NCI-H345 (cell line): ENCODE results near the gene RXRA.

Source experiments
- DNase-seq: peaks from one replicate; lab custom pipeline; 2025; lab: John Stamatoyannopoulos, UW

RXRA gene

DNA sequence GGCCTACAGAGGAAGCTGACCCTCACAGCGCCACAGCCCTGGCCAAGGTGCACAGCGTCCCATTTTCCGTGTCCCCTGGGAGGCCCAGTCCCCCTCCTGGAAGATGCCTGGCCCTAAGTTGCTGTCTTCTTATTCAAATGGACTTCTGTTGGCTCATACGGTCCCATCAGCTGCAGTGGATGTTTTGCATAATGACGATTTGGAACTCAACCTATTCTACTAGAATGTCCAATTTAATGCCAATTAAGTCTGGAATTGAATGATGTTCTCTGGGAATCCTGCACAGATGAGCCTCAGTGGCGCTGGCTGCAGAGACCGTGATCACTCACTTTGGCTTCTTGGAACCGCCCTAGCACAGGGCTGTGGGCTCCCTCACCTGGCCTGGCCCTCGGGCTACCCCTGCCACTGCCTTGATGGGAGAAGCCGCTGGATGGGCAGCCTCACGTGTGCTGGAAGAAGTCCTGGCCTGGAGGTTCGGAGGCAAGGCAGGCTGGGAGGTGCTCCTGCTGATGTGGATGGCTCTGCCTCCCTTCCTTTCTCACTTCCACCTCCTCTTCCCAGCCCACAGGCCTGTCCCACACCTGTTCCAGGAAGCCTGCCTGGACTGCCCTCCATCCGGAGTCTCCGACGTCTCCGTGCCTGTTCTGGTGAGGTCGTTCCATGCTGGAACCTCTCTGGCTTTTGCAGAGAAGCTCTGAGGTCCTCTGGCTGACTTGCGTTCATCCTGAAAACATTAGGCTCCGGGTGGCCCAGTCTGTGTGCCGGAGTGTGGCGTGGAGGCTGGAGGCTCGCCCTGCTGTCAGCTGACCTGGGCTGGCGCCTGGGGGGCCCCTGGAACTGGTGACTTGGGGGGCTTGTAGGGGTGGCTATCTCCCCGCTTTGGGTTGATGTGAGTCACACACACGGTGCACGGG is 147.1 kb downstream of the RXRA start:
- DNase-seq, result no peak

DNA sequence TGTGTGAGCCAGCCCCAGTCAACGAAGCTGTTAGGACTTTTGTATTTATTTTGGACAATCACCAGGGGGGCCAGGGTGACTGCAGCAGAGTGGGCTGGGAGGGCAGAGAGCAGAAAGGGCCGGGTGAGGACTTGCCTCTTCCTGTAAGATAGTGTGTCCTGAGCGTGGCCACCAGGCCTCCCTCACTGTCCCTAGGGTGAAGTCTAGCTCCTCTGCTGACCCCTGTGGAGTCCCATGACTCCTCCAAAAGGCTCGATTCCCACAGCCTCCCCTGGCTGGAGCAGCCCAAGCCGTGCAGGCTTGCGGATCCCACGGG is 147.8 kb downstream of the RXRA start:
- no peak for DNase-seq

DNA sequence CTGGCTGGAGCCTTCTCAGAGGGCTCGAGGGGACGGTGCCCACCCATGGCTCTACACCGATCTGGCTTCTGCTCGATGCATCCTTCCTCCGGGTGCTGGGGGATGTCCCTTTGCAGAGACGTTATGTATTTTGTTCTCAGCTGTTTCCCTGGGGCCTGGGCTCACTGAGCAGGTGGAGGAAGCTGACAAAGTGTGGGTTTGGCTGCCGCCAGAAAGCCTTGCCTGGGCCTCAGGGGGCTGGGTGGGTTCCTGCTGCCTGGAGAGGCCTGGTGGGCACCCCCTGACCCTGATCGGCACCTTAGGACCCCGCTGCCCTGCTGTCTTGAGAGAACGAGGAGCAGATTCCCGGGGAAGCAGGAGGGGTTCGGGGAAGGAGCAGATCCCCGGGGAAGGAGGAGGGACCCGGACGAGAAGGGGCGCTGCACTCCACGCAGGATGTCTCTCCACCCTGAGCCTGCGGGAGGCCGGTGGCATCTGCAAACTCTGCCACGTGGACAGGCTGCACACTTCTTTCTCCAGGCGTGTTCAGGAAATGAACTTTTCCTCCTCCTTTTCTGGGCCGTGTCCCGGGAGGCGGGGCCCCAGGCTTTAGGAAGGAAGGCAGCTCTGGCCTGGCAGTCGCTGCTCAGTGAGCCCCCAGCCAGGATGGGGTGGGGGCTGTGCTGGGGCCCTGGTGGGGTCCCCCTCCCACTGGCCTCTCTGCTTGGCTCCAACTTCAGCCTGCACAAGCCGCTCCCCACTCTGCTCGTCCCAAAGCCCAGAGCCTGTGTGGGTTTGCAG is 148.9 kb downstream of the RXRA start:
- no peak for DNase-seq

- no peak for DNase-seq
Observed at GRCh38 chr9:134476272-134476941, 150.2 kb downstream of the RXRA start.

DNA sequence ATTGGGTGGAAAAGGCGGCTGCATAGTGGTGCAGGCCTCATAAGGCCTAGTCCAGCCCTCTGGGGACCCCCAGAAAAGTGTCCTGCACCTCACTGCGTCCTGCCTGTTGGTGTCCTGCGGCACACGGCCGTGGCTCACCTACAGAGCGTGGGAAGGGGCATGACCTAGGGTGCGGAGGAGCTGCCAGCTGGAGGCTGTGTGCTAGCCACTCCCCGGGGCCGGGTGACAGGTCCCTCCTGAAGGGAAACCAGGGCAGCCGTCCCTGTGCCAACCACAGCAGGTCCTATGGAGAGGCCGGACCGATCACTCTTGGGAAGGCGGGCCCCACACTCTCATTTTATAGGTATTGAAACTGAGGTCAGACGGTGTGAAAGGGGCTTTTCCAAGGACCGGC is 150.7 kb downstream of the RXRA start:
- DNase-seq, result no peak

DNA sequence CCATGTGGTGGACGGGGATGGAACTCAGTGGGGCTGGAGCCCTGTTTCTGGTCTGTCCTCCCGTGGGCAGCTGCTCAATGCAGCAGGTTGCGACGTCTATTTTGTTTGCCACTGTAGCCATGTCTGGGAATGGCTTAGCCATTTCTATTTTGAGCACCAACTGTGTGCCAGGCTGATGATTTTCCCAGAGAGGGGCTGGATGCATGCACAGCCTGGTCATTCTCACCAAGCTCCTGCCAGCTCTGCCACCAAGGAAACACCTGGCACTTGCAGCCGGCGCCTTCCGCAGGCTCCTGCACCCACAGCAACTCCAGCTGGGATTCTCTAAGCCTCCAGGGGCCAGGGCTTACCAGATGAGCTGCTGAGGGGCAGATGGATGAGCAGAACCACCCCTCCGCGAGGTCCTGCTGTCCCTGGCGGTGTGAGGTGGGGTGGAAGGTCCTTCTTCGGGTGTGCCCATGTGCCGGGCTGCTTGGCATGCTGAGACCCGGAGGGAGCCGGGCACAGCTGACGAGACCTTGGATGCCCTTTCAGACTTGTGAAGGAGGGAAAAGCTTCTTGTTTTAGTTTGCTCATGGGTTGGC is 151.2 kb downstream of the RXRA start:
- DNase-seq, result no peak

DNA sequence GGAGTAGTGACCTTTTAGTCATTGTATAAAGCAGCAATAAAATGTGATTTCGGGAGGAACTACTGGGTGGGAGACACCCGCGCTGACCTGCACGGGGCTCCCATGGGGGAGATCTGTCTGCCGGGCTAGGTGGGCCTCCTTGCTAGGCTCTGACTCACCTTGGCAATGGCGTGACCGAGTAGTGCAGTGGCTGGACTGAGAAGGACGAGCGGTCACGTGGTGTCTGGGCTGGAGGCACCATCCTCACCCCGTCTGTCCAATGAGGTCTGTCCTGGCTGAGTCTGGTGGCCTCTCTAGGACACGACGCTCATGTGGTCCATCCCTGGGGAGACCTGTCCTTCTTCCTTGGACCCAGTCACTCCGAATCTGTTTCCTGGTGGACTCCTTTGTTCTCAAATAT is 151.7 kb downstream of the RXRA start:
- DNase-seq, result no peak

DNA sequence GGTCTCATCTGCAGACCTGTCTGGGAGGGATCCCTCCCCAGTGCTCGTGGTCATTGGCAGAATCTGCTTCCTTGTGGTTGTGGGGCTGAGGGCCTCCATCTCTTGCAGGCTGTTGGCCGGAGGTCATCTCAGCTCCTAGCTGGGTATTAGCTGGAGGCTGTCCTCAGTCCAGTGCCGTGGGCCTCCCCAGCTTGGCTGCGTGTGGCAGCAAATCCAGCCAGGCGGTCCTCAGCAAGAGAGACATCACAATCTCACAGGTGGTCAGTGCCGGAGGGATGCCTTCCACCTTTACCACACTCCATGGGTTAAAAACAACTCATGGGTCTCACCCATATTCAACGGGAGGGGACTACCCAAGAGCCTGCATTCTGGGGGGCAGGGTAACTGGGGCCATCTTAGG is 155.5 kb downstream of the RXRA start:
- DNase-seq, result no peak

GRCh38 chr9:134482226-134482625 is 156.0 kb downstream of the RXRA start:
- no peak for DNase-seq

GRCh38 chr9:134483361-134484184 is 157.3 kb downstream of the RXRA start:
- no peak for DNase-seq

- no peak for DNase-seq
Observed at GRCh38 chr9:134484479-134484878, 158.2 kb downstream of the RXRA start.

- DNase-seq, result no peak
Observed at GRCh38 chr9:134485653-134486052, 159.4 kb downstream of the RXRA start.

DNA sequence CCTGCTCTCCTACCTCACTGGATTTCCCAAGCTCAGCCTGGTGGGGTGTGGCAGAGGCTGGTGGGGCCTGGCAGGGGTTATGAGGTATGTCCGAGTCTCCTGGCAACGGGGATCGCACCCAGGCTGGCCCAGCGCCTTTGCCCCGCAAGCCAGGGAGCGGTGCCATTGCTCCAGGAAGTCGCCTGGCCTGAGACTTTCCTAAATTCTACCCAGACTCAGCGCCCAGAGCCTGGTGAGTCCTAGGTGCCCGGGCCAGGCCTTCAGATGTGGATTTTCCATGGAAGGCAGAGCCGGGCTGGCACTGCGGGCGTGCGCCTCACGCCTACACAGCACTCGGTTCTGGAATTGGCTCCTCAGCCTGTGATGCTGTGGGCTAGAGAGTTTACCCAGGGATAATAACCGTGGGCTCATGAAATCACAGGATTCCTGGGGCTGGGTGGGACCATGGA is 159.9 kb downstream of the RXRA start:
- DNase-seq, result no peak

DNA sequence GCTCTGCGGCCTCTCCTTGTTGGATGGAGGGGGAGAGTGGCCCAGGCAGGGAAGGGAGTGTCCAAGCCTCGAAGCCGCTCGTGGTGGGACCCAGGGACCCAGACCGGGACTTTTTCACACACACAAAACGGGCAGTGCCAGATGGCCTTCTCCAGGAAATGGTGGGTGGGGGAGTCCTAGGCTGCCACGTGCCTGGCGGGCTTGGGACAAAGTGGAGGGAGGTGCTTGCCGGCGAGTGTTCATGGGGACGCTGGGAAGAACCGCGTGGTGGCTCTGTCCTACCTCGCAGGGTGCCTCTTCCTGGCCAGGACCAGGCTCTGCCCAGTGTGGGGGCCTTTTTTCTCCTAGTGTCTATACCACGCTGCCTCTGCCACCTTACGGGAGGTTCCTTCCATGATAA is 160.3 kb downstream of the RXRA start:
- no peak for DNase-seq
